Keratinocyte (primary cell): ENCODE data around the gene USP35.

Source experiments
- EZH2 ChIP-seq: IDR thresholded peaks from one replicate; pipeline ENCODE4 v1.6.1; 2012; ENCODE audit warnings: inconsistent platforms, mild to moderate bottlenecking, low read length, moderate library complexity
- TF ChIP-seq, protein P1 (sequence below), 3 experiments: IDR thresholded peaks in 1 of 3; conservative IDR thresholded peaks in 1 of 3; optimal IDR thresholded peaks in 1 of 3; 2 replicates in 2 of 3; 3 replicates in 1 of 3; pipeline versions ENCODE3 to v1.5.1; 2011; ENCODE audit warnings: low read length in 3 of 3, mild to moderate bottlenecking in 3 of 3, moderate library complexity in 2 of 3, control low read depth in 1 of 3, inconsistent platforms in 1 of 3; ENCODE audit not compliant: insufficient read depth in 2 of 3; ENCODE audit errors: extremely low read depth in 1 of 3

DNA sequence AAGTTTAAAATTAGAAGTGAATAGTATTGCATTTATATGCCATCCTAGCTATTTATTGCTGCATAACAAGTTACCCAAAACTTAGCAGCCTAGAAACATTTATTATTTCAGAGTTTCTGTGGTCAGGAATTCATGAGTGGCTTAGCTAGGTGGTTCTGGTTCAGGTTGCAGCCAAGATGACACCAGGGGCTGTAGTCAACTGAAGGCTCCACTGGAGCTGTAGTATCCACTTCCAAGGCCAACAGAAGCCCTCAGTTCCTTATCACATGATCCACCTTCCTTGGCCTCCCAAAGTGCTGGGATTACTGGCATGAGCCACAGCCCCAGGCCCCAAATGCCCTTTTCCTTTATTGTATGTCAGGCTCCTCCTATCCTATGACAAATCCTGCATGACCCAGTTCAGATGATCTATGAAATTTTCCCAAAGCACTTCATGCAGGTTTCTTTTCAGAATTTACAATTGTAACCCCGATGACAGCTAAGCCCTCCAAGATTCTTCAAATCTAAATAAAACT lies 43.2 kb upstream of the USP35 start:
- TF ChIP-seq EZH2, result no peak
- TF ChIP-seq, protein P1, sequence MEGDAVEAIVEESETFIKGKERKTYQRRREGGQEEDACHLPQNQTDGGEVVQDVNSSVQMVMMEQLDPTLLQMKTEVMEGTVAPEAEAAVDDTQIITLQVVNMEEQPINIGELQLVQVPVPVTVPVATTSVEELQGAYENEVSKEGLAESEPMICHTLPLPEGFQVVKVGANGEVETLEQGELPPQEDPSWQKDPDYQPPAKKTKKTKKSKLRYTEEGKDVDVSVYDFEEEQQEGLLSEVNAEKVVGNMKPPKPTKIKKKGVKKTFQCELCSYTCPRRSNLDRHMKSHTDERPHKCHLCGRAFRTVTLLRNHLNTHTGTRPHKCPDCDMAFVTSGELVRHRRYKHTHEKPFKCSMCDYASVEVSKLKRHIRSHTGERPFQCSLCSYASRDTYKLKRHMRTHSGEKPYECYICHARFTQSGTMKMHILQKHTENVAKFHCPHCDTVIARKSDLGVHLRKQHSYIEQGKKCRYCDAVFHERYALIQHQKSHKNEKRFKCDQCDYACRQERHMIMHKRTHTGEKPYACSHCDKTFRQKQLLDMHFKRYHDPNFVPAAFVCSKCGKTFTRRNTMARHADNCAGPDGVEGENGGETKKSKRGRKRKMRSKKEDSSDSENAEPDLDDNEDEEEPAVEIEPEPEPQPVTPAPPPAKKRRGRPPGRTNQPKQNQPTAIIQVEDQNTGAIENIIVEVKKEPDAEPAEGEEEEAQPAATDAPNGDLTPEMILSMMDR (optimal IDR thresholded peaks at IDR 0.05 in 1 of 3, IDR thresholded peaks at IDR 0.05 in 1 of 3, conservative IDR thresholded peaks at IDR 0.05 in 1 of 3; ENCODE audit: extremely low read depth in 1 of 3, insufficient read depth in 2 of 3, low read length in 3 of 3), result no peak
